Suprapubic skin (tissue), 4 donors: ENCODE results near the gene TMC2. TPM values are rescaled to one million over a fixed set of nuclear protein-coding genes. Genes with fewer than 3 reads are reported as not detected.

ENCODE experiments used
- DNase-seq, 2 donors: peaks; one replicate each; pipeline ENCODE4 v3.0.0-alpha.2; 2019; ENCODE audit warnings: low spot score in 2 of 2
- H3K27ac ChIP-seq: fragments of 200-600 bp; sonication (generic); one replicate; pipeline ENCODE4 v1.5.1; 2019
- H3K27me3 ChIP-seq: fragments of 200-600 bp; sonication (generic); one replicate; pipeline ENCODE4 v1.5.1; 2019
- H3K36me3 ChIP-seq: fragments of 200-600 bp; sonication (generic); one replicate; pipeline ENCODE4 v1.5.1; 2019
- H3K4me1 ChIP-seq: fragments of 200-600 bp; sonication (generic); one replicate; pipeline ENCODE4 v1.5.1; 2019
- H3K4me3 ChIP-seq: fragments of 200-600 bp; sonication (generic); one replicate; pipeline ENCODE4 v1.5.1; 2019; ENCODE audit warnings: mild to moderate bottlenecking
- H3K9me3 ChIP-seq: fragments of 200-600 bp; sonication (generic); one replicate; pipeline ENCODE4 v1.5.1; 2019
- EP300 ChIP-seq: sonication (generic); formaldehyde crosslinking; IDR thresholded peaks from one replicate; pipeline ENCODE4 v1.6.1; 2017; ENCODE audit warnings: antibody characterized with exemption
- POLR2A ChIP-seq, 2 donors: fragments of 450-650 bp; IDR thresholded peaks; one replicate each; pipeline ENCODE4 v1.6.1; 2017; ENCODE audit warnings: antibody characterized with exemption in 2 of 2, mild to moderate bottlenecking in 2 of 2, moderate library complexity in 2 of 2
- POLR2AphosphoS5 ChIP-seq, 3 donors: sonication (generic); formaldehyde crosslinking; IDR thresholded peaks; one replicate each; pipeline ENCODE4 v1.6.1; 2017; ENCODE audit warnings: antibody characterized with exemption in 3 of 3
- WGBS: methylation state at CpG from one replicate; pipeline ENCODE4 v1.1.5; 2018; 5-methylcytosine and 5-hydroxymethylcytosine counted together
- total RNA-seq, 4 donors: library from RNA; depleted of rRNA; stranded (reverse); fragments of >200 nt; gene quantifications; one replicate each; pipeline ENCODE4 v1.1.0, GENCODE V29; 2016
- TF ChIP-seq, protein P1 (sequence below), 2 donors: fragments of 200-600 bp in 1 of 2; fragments of 450-650 bp in 1 of 2; sonication (generic) in 1 of 2; IDR thresholded peaks; one replicate each; pipeline ENCODE4 v1.5.1; 2016 to 2019; ENCODE audit warnings: antibody characterized with exemption in 2 of 2, mild to moderate bottlenecking in 1 of 2, moderate library complexity in 1 of 2

TMC2 gene
- total RNA-seq, 4 donors from 2014 or later: not detected

DNA sequence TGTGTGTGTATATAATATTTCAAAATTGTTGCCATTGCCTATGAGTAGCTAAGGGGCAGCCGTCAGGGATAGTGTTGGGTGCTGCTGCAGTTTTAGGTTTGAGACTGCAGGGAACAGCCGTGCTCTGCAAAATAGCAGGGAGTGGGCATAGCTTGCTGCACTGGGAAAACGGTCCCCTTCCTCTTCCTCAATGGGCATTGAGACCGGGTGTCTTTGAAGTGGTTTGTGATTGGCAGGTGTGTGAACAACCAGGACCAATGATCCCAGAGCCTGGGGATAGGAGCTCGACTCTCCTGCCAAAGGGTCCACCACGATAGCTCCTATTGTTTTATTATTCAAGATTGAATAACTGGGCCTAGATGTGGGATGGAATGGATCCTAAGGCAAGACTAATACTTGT is 151.1 kb downstream of the TMC2 start:
- peaks cover 34% of the 10 kb centered on the region for H3K27me3 ChIP-seq
- no peak overlapping the region for H3K4me3 ChIP-seq
- TF ChIP-seq POLR2AphosphoS5 (IDR thresholded peaks at IDR 0.05) (no peak), POLR2A (IDR thresholded peaks at IDR 0.05) (no peak), EP300 (no peak)
- TF ChIP-seq, protein P1, sequence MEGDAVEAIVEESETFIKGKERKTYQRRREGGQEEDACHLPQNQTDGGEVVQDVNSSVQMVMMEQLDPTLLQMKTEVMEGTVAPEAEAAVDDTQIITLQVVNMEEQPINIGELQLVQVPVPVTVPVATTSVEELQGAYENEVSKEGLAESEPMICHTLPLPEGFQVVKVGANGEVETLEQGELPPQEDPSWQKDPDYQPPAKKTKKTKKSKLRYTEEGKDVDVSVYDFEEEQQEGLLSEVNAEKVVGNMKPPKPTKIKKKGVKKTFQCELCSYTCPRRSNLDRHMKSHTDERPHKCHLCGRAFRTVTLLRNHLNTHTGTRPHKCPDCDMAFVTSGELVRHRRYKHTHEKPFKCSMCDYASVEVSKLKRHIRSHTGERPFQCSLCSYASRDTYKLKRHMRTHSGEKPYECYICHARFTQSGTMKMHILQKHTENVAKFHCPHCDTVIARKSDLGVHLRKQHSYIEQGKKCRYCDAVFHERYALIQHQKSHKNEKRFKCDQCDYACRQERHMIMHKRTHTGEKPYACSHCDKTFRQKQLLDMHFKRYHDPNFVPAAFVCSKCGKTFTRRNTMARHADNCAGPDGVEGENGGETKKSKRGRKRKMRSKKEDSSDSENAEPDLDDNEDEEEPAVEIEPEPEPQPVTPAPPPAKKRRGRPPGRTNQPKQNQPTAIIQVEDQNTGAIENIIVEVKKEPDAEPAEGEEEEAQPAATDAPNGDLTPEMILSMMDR (IDR thresholded peaks at IDR 0.05): no peak
- 26% methylated on average over 5 of the region's 6 CpGs for WGBS
- H3K27ac ChIP-seq: no peak overlapping the region
- no peaks in the 10 kb centered on the region for H3K36me3 ChIP-seq
- H3K9me3 ChIP-seq: no peaks in the 10 kb centered on the region
- DNase-seq: no peak
- peaks cover 10% of the 10 kb centered on the region for H3K4me1 ChIP-seq

DNA sequence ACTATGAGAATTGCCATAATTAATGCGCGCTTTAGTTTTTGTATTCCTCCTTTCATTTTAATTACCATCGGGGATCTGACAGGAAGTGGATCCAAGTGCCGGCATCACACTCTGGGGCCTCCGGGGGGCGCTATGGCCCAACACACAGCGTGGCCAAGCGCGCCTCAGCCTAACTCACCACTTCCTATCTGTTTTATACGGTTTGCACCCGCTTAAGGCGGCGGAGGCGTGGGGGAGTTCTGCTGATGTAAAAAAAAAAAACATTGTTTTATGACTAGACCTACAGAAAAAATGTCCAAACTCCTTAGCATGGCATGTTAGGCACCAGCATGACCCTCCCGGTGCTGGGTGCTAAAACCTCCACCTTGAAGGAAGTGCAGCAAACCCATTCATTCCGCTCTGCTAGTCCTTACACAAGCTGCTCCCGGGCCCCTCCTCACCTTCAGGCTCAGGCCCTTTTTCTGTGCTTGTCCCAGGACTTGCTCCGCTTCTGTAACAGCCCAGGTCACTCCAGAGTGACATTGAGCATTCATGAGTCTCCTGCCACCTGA is 151.7 kb downstream of the TMC2 start:
- Histone ChIP-seq H3K4me3 (no peak overlapping the region), H3K4me1 (peaks cover 10% of the 10 kb centered on the region), H3K27me3 (peaks cover 34% of the 10 kb centered on the region), H3K27ac (no peak overlapping the region), H3K36me3 (no peaks in the 10 kb centered on the region), H3K9me3 (no peaks in the 10 kb centered on the region)
- TF ChIP-seq EP300: no peak
- TF ChIP-seq, protein P1 (IDR thresholded peaks at IDR 0.05): peak; percentile 33 to 61
- 27% methylated on average over 18 of the region's 18 CpGs for WGBS
- DNase-seq: peak in 1 of 2 donors; percentile 77

DNA sequence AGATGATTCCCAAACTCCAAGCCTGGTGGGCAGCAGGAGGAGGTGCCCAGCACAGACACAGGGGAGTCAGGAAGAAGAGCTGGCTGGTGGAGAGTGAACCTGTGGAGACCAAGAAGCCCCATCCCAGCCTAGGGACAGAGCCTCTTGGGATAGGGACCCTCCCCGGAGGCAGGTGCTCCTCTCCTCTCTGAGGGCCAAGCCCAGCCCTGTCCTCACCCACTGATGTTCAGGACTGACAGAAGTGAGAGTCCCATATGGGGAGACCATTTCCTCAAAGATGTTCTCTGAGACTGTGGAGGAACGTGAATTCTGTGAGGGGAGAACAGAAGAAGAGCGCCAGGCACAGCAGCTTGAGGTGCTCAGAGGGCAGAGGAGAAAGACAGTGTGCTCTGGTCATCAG is 153.8 kb downstream of the TMC2 start:
- 86% methylated on average over 3 of the region's 3 CpGs for WGBS
- Histone ChIP-seq H3K36me3 (no peaks in the 10 kb centered on the region), H3K27me3 (peaks cover 45% of the 10 kb centered on the region), H3K9me3 (no peaks in the 10 kb centered on the region), H3K27ac (no peak overlapping the region), H3K4me3 (no peak overlapping the region), H3K4me1 (peaks cover 18% of the 10 kb centered on the region)
- TF ChIP-seq EP300 (no peak), POLR2AphosphoS5 (IDR thresholded peaks at IDR 0.05) (no peak), POLR2A (IDR thresholded peaks at IDR 0.05) (no peak)
- TF ChIP-seq, protein P1 (IDR thresholded peaks at IDR 0.05): no peak
- peak; percentile 27 to 50 for DNase-seq

DNA sequence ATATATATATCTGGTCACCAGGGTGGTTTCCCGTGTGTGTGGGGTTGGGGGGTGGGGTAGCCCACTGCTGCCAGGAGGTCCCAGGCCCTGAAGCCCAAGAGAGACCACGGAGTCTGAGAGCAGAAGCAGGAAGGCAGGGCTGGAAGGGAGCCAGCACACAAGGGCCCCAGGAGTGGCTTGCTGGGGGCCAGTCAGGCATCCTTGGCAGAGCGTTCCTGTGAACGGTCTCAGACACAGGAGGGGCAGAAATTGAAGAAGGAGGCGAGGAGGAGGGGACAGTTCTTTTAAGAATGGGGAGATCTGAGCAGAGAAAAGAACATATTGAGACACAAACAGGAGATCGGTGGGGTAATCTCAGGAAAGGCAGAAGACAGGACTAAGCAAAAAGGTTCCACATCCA is 154.3 kb downstream of the TMC2 start:
- Histone ChIP-seq H3K4me3 (no peak overlapping the region), H3K4me1 (peaks cover 18% of the 10 kb centered on the region), H3K36me3 (no peaks in the 10 kb centered on the region), H3K9me3 (no peaks in the 10 kb centered on the region), H3K27ac (no peak overlapping the region), H3K27me3 (peaks cover 42% of the 10 kb centered on the region)
- 82% methylated on average over 6 of the region's 6 CpGs for WGBS
- peak in 1 of 2 donors; percentile 62 for DNase-seq
- TF ChIP-seq EP300: no peak
- no peak for TF ChIP-seq POLR2A (IDR thresholded peaks at IDR 0.05)
- TF ChIP-seq, protein P1 (IDR thresholded peaks at IDR 0.05): no peak
- TF ChIP-seq POLR2AphosphoS5 (IDR thresholded peaks at IDR 0.05): no peak

DNA sequence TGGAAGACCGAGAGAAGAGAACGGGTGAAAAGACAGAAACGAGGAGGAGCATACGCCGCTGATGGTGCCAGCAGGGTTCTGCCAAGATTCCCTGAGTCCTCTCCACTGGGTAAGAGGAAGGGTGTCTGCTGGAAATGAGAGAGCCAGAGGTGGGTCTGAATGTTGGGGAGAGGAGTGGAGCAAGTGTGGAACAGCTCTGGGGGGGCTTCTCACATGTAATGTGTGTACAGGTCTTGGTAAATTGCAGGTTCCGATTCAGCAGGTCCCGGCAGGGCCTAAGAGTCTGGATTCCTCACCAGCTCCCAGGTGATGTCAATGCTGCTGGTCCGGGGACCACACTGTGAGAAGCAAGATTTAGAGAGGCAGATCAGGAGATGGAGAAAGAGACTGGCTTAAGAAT is 154.8 kb downstream of the TMC2 start:
- H3K27ac ChIP-seq: no peak overlapping the region
- WGBS: 69% methylated on average over 8 of the region's 8 CpGs
- H3K36me3 ChIP-seq: no peaks in the 10 kb centered on the region
- TF ChIP-seq, protein P1 (IDR thresholded peaks at IDR 0.05): no peak
- TF ChIP-seq POLR2A (IDR thresholded peaks at IDR 0.05) (no peak), EP300 (no peak)
- H3K27me3 ChIP-seq: peaks cover 41% of the 10 kb centered on the region
- H3K9me3 ChIP-seq: no peaks in the 10 kb centered on the region
- H3K4me3 ChIP-seq: no peak overlapping the region
- H3K4me1 ChIP-seq: peaks cover 18% of the 10 kb centered on the region
- peak; percentile 36 to 58 for DNase-seq

Other genes with a start within 250 kb of the TMC2 start
- gene TGM3, start 240.6 kb upstream of the TMC2 start, total RNA-seq: 10 to 100 TPM; 24.9 to 56.5 (median 44.8) TPM
- 1 to 10 TPM in 2 of 4 donors, under 1 TPM in 2; 0.32 to 1.4 (median 0.78) TPM for gene TGM6, start 155.7 kb upstream of the TMC2 start, total RNA-seq
- 100 to 1,000 TPM; 133 to 250 (median 221) TPM for gene SNRPB, start 65.8 kb upstream of the TMC2 start, total RNA-seq
- gene ZNF343, start 27.7 kb upstream of the TMC2 start, total RNA-seq: 10 to 100 TPM in 3 of 4 donors, 1 to 10 TPM in 1; 7.9 to 19.2 (median 13.5) TPM
- 100 to 1,000 TPM in 3 of 4 donors, 10 to 100 TPM in 1; 81.2 to 140 (median 109) TPM for gene NOP56, start 116.1 kb downstream of the TMC2 start, total RNA-seq
- gene IDH3B, start 127.6 kb downstream of the TMC2 start, total RNA-seq: 100 to 1,000 TPM; 119 to 135 (median 121) TPM
- 10 to 100 TPM in 1 of 4 donors, 1 to 10 TPM in 3; 5.9 to 12.6 (median 6.3) TPM for gene EBF4, start 156.2 kb downstream of the TMC2 start, total RNA-seq